HS-5 (cell line): ENCODE data around the gene SSR3.

Experiments
- DNase-seq: peaks from one replicate; pipeline ENCODE4 v3.0.0-alpha.2; 2012; ENCODE audit warnings: low read depth

The SSR3 gene

GRCh38 chr3:156491192-156491591, 63.7 kb downstream of the SSR3 start:
- no peak for DNase-seq
